IMR-90 (cell line): ENCODE data around the gene SERPINB1.

ENCODE experiments used
- BHLHE40 ChIP-seq: fragments of 150-350 bp; IDR thresholded peaks from 2 replicates; pipeline ENCODE4 v1.6.1; 2016; ENCODE audit warnings: mild to moderate bottlenecking, low read depth, low read length
- CEBPB ChIP-seq: IDR thresholded peaks from 2 replicates; pipeline ENCODE4 v1.6.1; 2012; ENCODE audit warnings: low read depth, low read length, improper control_type of control experiment
- MAFK ChIP-seq: IDR thresholded peaks from 2 replicates; pipeline ENCODE4 v1.6.1; 2012; ENCODE audit warnings: low read depth, low read length, improper control_type of control experiment
- MAZ ChIP-seq: IDR thresholded peaks from 2 replicates; pipeline ENCODE4 v1.6.1; 2012; ENCODE audit warnings: low read depth, mild to moderate bottlenecking, low read length, improper control_type of control experiment, moderate library complexity, borderline replicate concordance
- POLR2A ChIP-seq: IDR thresholded peaks from 2 replicates; pipeline ENCODE4 v1.6.1; 2012; ENCODE audit warnings: mild to moderate bottlenecking, low read depth, low read length
- RAD21 ChIP-seq: IDR thresholded peaks from 2 replicates; pipeline ENCODE4 v1.6.1; 2012; ENCODE audit warnings: low read length, improper control_type of control experiment
- RCOR1 ChIP-seq: IDR thresholded peaks from 2 replicates; pipeline ENCODE4 v1.6.1; 2012; ENCODE audit warnings: mild to moderate bottlenecking, low read length, improper control_type of control experiment; ENCODE audit not compliant: insufficient replicate concordance
- SMC3 ChIP-seq: fragments of 150-350 bp; IDR thresholded peaks from 2 replicates; pipeline ENCODE4 v1.6.1; 2016; ENCODE audit warnings: low read depth, mild to moderate bottlenecking, antibody characterized with exemption, low read length, moderate library complexity
- TF ChIP-seq, protein P1 (sequence below): conservative IDR thresholded peaks from 2 replicates; pipeline ENCODE4 v1.5.1; 2012; ENCODE audit warnings: mild to moderate bottlenecking, low read depth, low read length, improper control_type of control experiment
- TF ChIP-seq, protein P2 (sequence below): fragments of 150-350 bp; IDR thresholded peaks from 2 replicates; pipeline ENCODE4 v1.6.1; 2017; ENCODE audit warnings: mild to moderate bottlenecking, antibody characterized with exemption, low read length, low read depth
- TF ChIP-seq, protein P3 (sequence below): fragments of 150-350 bp; IDR thresholded peaks from 2 replicates; pipeline ENCODE4 v1.6.1; 2016; ENCODE audit warnings: low read depth, mild to moderate bottlenecking, low read length, moderate library complexity, borderline replicate concordance

DNA sequence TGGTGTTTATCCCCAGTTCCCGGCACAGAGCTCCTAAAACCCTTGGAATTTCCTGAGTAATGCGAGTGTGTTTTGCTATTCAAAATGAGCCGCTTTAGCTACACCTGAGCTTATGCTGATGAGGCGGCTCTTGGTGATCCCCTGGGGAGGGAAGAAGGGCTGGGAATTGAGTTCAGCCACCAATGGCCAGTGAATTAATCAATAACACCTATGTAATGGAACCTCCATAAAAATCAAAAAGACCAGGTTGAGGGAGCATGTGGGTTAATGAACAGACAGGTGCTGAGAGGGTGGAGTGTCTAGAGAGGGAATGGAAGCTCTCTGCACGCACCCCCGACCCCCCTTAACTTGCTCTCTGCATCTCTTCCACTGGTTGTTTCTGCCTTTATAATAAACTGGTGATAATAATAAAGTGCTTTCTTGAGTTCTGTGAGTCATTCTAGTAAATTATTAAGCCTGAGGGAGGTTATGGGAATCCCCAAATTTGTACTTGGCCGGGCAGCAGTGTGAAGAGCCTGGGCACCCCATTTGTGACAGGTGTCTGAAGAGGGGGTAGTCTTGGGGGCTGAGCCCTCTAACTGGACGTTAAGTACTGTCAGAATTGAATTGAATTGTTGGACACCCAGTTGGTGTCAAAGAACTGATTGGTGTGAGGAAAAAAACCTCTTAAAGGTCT, 24.6 kb upstream of the SERPINB1 start:
- no peak for TF ChIP-seq POLR2A
- TF ChIP-seq RAD21 = no peak
- TF ChIP-seq MAFK = no peak
- no peak for TF ChIP-seq MAZ
- TF ChIP-seq SMC3 = no peak
- TF ChIP-seq, protein P1, sequence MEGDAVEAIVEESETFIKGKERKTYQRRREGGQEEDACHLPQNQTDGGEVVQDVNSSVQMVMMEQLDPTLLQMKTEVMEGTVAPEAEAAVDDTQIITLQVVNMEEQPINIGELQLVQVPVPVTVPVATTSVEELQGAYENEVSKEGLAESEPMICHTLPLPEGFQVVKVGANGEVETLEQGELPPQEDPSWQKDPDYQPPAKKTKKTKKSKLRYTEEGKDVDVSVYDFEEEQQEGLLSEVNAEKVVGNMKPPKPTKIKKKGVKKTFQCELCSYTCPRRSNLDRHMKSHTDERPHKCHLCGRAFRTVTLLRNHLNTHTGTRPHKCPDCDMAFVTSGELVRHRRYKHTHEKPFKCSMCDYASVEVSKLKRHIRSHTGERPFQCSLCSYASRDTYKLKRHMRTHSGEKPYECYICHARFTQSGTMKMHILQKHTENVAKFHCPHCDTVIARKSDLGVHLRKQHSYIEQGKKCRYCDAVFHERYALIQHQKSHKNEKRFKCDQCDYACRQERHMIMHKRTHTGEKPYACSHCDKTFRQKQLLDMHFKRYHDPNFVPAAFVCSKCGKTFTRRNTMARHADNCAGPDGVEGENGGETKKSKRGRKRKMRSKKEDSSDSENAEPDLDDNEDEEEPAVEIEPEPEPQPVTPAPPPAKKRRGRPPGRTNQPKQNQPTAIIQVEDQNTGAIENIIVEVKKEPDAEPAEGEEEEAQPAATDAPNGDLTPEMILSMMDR = no peak
- no peak for TF ChIP-seq BHLHE40
- no peak for TF ChIP-seq RCOR1
- TF ChIP-seq, protein P2, sequence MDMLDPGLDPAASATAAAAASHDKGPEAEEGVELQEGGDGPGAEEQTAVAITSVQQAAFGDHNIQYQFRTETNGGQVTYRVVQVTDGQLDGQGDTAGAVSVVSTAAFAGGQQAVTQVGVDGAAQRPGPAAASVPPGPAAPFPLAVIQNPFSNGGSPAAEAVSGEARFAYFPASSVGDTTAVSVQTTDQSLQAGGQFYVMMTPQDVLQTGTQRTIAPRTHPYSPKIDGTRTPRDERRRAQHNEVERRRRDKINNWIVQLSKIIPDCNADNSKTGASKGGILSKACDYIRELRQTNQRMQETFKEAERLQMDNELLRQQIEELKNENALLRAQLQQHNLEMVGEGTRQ = no peak
- no peak for TF ChIP-seq CEBPB
- TF ChIP-seq, protein P3, sequence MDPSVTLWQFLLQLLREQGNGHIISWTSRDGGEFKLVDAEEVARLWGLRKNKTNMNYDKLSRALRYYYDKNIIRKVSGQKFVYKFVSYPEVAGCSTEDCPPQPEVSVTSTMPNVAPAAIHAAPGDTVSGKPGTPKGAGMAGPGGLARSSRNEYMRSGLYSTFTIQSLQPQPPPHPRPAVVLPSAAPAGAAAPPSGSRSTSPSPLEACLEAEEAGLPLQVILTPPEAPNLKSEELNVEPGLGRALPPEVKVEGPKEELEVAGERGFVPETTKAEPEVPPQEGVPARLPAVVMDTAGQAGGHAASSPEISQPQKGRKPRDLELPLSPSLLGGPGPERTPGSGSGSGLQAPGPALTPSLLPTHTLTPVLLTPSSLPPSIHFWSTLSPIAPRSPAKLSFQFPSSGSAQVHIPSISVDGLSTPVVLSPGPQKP = no peak
